Liver (tissue), 3 donors: ENCODE results near the gene TRDN.

ENCODE experiments used
- EGR1 ChIP-seq, 2 donors: IDR thresholded peaks; 2 replicates each; pipeline ENCODE4 v1.6.1; 2016 to 2018; ENCODE audit warnings: antibody characterized with exemption in 2 of 2, low read depth in 2 of 2
- FOXA1 ChIP-seq: IDR thresholded peaks from 2 replicates; pipeline ENCODE4 v1.6.1; 2016; ENCODE audit warnings: antibody characterized with exemption
- FOXA2 ChIP-seq: IDR thresholded peaks from 2 replicates; pipeline ENCODE4 v1.6.1; 2016; ENCODE audit warnings: antibody characterized with exemption
- GABPA ChIP-seq, 2 donors: IDR thresholded peaks in 1 of 2; conservative IDR thresholded peaks in 1 of 2; 2 replicates each; pipeline ENCODE4 v1.6.1; 2016; ENCODE audit warnings: antibody characterized with exemption in 2 of 2, mild to moderate bottlenecking in 1 of 2, moderate library complexity in 1 of 2
- JUND ChIP-seq, 2 donors: IDR thresholded peaks; 2 replicates each; pipeline ENCODE4 v1.6.1; 2016; ENCODE audit warnings: antibody characterized with exemption in 2 of 2
- RAD21 ChIP-seq, 2 donors: IDR thresholded peaks; 2 replicates each; pipeline ENCODE4 v1.6.1; 2016; ENCODE audit warnings: antibody characterized with exemption in 2 of 2, mild to moderate bottlenecking in 2 of 2
- TAF1 ChIP-seq: conservative IDR thresholded peaks from 2 replicates; pipeline ENCODE4 v1.6.1; 2016; ENCODE audit warnings: antibody characterized with exemption, mild to moderate bottlenecking
- TF ChIP-seq, protein P1 (sequence below): fragments of 150-350 bp; IDR thresholded peaks from 2 replicates; pipeline ENCODE4 v1.5.1; 2017; ENCODE audit warnings: improper control_type of control experiment, low read depth, low read length; ENCODE audit not compliant: missing input control
- TF ChIP-seq, protein P2 (sequence below): IDR thresholded peaks from 2 replicates; pipeline ENCODE4 v1.6.1; 2016; ENCODE audit warnings: antibody characterized with exemption
- TF ChIP-seq, protein P3 (sequence below): IDR thresholded peaks from 2 replicates; pipeline ENCODE4 v1.6.1; 2016; ENCODE audit warnings: antibody characterized with exemption, mild to moderate bottlenecking
- TF ChIP-seq, protein P4 (sequence below): IDR thresholded peaks from 2 replicates; pipeline ENCODE4 v1.6.1; 2016; ENCODE audit warnings: antibody characterized with exemption
- TF ChIP-seq, protein P5 (sequence below): IDR thresholded peaks from 2 replicates; pipeline ENCODE4 v1.6.1; 2016; ENCODE audit warnings: antibody characterized with exemption
- donor health status: healthy.
- donor health status: healthy.

DNA sequence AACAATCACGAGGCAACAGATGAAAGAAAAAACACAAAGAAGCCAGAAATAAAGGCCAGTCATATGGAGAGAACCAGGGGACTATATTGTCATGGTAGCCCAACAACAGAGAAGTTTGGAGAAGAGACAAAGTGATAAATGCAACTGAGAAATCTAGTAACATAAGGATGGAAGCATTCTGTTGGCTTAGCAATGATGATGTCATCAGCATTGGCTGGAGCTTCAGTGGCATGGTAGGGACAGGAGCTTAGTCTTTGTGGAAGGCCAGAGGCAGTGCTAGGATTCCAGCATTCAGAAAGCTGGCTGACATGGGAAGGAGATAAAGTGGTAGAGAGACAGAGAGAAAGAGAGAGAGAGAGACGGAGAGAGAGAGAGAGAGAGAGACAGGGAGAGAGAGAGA is 276.4 kb downstream of the TRDN start:
- TF ChIP-seq, protein P1, sequence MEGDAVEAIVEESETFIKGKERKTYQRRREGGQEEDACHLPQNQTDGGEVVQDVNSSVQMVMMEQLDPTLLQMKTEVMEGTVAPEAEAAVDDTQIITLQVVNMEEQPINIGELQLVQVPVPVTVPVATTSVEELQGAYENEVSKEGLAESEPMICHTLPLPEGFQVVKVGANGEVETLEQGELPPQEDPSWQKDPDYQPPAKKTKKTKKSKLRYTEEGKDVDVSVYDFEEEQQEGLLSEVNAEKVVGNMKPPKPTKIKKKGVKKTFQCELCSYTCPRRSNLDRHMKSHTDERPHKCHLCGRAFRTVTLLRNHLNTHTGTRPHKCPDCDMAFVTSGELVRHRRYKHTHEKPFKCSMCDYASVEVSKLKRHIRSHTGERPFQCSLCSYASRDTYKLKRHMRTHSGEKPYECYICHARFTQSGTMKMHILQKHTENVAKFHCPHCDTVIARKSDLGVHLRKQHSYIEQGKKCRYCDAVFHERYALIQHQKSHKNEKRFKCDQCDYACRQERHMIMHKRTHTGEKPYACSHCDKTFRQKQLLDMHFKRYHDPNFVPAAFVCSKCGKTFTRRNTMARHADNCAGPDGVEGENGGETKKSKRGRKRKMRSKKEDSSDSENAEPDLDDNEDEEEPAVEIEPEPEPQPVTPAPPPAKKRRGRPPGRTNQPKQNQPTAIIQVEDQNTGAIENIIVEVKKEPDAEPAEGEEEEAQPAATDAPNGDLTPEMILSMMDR, result no peak
- no peak for TF ChIP-seq FOXA2
- TF ChIP-seq RAD21 (IDR thresholded peaks at IDR 0.05), result no peak
- TF ChIP-seq EGR1 (IDR thresholded peaks at IDR 0.05; ENCODE audit: low read depth in 2 of 2), result no peak
- no peak for TF ChIP-seq JUND (IDR thresholded peaks at IDR 0.05)
- TF ChIP-seq, protein P2, sequence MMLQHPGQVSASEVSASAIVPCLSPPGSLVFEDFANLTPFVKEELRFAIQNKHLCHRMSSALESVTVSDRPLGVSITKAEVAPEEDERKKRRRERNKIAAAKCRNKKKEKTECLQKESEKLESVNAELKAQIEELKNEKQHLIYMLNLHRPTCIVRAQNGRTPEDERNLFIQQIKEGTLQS, result no peak
- TF ChIP-seq, protein P3, sequence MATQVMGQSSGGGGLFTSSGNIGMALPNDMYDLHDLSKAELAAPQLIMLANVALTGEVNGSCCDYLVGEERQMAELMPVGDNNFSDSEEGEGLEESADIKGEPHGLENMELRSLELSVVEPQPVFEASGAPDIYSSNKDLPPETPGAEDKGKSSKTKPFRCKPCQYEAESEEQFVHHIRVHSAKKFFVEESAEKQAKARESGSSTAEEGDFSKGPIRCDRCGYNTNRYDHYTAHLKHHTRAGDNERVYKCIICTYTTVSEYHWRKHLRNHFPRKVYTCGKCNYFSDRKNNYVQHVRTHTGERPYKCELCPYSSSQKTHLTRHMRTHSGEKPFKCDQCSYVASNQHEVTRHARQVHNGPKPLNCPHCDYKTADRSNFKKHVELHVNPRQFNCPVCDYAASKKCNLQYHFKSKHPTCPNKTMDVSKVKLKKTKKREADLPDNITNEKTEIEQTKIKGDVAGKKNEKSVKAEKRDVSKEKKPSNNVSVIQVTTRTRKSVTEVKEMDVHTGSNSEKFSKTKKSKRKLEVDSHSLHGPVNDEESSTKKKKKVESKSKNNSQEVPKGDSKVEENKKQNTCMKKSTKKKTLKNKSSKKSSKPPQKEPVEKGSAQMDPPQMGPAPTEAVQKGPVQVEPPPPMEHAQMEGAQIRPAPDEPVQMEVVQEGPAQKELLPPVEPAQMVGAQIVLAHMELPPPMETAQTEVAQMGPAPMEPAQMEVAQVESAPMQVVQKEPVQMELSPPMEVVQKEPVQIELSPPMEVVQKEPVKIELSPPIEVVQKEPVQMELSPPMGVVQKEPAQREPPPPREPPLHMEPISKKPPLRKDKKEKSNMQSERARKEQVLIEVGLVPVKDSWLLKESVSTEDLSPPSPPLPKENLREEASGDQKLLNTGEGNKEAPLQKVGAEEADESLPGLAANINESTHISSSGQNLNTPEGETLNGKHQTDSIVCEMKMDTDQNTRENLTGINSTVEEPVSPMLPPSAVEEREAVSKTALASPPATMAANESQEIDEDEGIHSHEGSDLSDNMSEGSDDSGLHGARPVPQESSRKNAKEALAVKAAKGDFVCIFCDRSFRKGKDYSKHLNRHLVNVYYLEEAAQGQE, result no peak
- no peak for TF ChIP-seq FOXA1
- no peak for TF ChIP-seq GABPA (IDR thresholded peaks at IDR 0.05 in 1 of 2, conservative IDR thresholded peaks at IDR 0.05 in 1 of 2)
- TF ChIP-seq, protein P4, sequence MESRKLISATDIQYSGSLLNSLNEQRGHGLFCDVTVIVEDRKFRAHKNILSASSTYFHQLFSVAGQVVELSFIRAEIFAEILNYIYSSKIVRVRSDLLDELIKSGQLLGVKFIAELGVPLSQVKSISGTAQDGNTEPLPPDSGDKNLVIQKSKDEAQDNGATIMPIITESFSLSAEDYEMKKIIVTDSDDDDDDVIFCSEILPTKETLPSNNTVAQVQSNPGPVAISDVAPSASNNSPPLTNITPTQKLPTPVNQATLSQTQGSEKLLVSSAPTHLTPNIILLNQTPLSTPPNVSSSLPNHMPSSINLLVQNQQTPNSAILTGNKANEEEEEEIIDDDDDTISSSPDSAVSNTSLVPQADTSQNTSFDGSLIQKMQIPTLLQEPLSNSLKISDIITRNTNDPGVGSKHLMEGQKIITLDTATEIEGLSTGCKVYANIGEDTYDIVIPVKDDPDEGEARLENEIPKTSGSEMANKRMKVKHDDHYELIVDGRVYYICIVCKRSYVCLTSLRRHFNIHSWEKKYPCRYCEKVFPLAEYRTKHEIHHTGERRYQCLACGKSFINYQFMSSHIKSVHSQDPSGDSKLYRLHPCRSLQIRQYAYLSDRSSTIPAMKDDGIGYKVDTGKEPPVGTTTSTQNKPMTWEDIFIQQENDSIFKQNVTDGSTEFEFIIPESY, result no peak
- TF ChIP-seq, protein P5, sequence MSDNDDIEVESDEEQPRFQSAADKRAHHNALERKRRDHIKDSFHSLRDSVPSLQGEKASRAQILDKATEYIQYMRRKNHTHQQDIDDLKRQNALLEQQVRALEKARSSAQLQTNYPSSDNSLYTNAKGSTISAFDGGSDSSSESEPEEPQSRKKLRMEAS, result no peak
- no peak for TF ChIP-seq TAF1
